NT2/D1 (cell line): ENCODE results near the gene GSTM3.

Experiments
- SUZ12 ChIP-seq: IDR thresholded peaks from 2 replicates; pipeline ENCODE4 v1.6.1; 2011; ENCODE audit not compliant: insufficient read length, insufficient read depth; ENCODE audit errors: extremely low read depth
- YY1 ChIP-seq: IDR thresholded peaks from 2 replicates; pipeline ENCODE4 v1.6.1; 2011; ENCODE audit not compliant: insufficient read length, insufficient read depth
- ZNF274 ChIP-seq: IDR thresholded peaks from 2 replicates; pipeline ENCODE4 v1.6.1; 2011; ENCODE audit warnings: mild to moderate bottlenecking, low read depth, low read length

DNA sequence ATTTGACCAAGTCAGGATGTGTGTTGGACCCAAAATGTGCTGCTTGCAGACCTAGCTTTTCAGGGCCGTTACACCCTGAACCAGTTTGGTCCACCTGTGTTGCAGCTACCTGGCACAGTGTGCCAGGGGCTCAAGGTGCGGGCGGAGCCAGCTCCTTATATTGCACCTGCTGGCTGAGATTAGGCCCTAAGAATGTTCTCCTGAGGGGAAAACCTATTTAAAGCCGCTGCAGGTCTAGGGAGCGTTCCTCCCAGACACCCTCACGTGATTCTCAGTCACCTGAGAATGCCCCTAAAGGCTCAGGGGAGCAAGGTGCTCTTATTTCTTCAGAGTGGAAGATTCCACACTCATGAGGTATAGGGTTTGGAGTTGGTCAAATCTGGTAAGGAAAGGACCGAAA, 12.0 kb downstream of the GSTM3 start:
- TF ChIP-seq ZNF274 = no peak
- TF ChIP-seq YY1 = no peak
- TF ChIP-seq SUZ12 = no peak
